CD4-positive, alpha-beta T cell treated with Interleukin-6 for 4 hours (primary cell): Measurements from ENCODE around the gene ABCB1.
"Not testable (repeated sequence)": the region's sequence is repeated elsewhere in the genome, so short reads cannot be mapped to it uniquely, and the experiment has no call there.

ENCODE experiments used
- DNase-seq: peaks from one replicate; pipeline ENCODE4 v3.0.0-alpha.2; 2020; ENCODE audit warnings: mixed read lengths

ABCB1 gene

DNA sequence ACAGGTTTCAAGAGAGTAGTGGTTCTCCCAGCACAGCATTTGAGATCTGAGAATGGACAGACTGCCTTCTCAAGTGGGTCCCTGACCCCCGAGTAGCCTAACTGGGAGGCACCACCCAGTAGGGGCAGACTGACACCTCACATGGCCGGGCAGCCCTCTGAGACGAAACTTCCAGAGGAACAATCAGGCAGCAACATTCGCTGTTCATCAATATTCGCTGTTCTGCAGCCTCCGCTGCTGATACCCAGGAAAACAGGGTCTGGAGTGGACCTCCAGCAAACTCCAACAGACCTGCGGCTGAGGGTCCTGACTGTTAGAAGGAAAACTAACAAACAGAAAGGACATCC, 135.2 kb downstream of the ABCB1 start:
- not testable (repeated sequence) for DNase-seq

DNA sequence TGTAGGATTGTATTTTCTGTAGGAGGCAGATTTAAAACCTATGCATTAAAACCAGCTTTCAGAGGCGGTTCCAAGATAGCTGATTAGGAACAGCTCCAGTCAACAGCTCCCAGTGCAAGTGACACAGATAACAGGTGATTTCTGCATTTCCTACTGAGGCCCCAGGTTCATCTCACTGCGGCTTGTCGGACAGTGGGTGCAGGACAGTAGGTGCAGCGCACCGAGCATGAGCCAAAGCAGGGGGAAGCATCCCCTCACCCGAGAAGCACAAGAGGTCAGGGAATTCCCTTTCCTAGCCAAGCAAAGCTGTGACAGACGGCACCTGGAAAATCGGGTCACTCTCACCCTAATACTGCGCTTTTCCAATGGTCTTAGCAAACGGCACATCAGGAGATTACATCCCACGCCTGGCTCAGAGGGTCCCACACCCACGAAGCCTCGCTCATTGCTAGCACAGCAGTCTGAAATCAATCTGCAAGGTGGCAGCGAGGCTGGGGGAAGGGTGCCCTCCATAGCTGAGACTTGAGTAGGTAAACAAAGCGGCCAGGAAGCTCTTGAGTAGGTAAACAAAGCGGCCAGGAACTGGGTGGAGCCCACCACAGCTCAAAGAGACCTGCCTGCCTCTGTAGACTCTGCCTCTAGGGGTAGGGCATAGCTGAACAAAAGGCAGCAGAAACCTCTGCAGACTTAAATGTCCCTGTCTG, 135.7 kb downstream of the ABCB1 start:
- DNase-seq = not testable (repeated sequence)

DNA sequence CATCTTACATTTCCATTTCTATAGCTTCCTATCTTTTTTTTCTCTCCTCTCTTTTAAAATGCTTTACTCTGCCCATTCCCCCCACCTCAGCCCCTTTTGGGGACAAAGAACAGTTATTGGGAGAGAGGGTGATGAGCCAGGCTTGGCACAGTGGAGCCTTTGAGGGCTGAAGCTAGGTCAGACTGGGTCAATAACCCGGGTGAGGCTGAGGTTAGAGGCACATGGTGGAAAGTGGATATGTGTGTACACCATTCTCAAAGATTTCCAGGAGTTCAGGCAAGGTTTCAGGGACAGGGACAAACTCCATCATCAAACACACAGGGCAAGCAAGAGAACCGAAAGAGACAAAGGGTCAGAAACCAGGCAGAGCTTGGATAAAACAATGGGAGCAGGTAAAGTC, 136.7 kb downstream of the ABCB1 start:
- no peak for DNase-seq

DNA sequence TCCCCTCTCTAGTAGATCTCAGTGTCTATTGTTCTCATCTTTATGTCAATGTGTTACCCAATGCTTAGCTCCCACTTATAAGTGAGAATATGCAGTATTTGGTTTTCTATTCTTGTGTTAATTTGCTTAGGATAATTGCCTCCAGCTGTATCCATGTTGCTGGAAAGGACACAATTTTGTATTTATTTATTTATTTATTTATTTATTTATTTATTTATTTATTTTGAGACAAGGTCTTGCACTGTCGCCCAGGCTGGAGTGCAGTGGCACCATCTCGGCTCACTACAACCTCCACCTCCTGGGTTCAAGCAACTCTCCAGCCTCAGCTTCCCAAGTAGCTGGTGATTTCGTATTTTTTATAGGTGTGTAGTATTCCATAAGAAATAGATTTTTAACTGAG, 140.2 kb downstream of the ABCB1 start:
- DNase-seq = not testable (repeated sequence)

DNA sequence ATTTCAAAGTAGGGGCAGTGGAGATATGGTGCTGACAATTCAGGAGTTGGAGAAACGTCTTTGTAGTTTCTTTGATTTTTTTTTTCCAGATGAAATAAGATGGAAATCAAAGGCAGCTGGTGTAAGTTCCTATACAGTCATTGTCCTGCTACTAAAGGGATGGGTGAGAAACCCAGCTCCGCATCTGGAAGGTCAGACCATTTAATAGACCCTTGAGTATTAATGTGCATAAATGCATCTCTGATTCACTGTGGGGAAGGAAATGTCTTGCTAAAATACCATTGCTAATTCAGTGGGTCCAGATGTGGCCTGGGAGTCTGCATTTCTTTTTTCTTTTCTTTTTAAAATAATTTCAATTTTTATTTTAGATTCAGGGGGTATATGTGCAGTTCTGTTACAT, 140.7 kb downstream of the ABCB1 start:
- no peak for DNase-seq

DNA sequence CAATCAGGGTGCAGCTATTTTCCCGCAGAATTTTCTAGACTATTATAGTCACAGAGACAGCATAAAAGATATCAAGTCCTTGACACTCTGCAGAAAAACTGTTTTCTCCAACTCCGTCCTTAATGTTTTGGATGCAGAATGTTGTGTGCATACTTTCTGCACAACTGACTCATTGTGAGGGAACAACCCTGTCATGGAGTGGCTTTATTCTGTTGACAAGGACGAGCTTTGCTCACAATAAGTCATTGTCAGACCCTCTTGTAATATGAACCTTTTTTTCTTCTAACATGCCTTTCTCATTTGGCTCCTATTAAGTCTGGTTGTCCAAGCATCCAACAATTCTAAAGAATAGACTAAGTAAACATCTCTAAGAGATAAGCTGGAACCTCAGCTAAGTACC, 142.5 kb downstream of the ABCB1 start:
- no peak for DNase-seq

DNA sequence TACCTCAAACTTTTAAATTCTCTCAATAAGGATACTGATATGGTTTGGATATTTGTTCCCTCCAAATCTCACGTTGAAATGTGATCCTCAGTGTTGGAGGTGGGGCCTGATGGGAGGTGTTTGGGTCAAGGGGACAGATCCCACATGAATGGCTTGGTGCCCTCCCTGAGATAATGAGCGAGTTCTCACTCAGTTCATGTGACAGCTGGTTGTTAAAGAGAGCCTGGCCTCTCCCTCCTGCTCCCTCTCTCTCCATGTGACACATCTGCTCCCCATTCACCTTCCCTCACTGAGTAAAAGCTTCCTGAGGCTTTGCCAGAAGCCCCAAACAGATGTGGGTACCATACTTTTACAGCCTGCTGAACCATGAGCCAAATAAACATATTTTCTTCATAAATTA, 144.4 kb downstream of the ABCB1 start:
- DNase-seq = no peak
